ENCODE results near the gene RAF1.

- TF ChIP-seq, protein P1, sequence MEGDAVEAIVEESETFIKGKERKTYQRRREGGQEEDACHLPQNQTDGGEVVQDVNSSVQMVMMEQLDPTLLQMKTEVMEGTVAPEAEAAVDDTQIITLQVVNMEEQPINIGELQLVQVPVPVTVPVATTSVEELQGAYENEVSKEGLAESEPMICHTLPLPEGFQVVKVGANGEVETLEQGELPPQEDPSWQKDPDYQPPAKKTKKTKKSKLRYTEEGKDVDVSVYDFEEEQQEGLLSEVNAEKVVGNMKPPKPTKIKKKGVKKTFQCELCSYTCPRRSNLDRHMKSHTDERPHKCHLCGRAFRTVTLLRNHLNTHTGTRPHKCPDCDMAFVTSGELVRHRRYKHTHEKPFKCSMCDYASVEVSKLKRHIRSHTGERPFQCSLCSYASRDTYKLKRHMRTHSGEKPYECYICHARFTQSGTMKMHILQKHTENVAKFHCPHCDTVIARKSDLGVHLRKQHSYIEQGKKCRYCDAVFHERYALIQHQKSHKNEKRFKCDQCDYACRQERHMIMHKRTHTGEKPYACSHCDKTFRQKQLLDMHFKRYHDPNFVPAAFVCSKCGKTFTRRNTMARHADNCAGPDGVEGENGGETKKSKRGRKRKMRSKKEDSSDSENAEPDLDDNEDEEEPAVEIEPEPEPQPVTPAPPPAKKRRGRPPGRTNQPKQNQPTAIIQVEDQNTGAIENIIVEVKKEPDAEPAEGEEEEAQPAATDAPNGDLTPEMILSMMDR (IDR thresholded peaks at IDR 0.05), result no peak
- TF ChIP-seq POLR2AphosphoS5 (IDR thresholded peaks at IDR 0.05), result no peak
Observed at GRCh38 chr3:12558706-12559105, 105.2 kb downstream of the RAF1 start.

Data from prostate gland (tissue), 2 donors.